ENCODE results near the gene PFKP. TPM values are rescaled to one million over a fixed set of nuclear protein-coding genes. Genes with fewer than 3 reads are reported as not detected.

The PFKP gene
- total RNA-seq, 4 donors from 2014 or later = 53.9 to 93.9 (median 66.2) TPM

DNA sequence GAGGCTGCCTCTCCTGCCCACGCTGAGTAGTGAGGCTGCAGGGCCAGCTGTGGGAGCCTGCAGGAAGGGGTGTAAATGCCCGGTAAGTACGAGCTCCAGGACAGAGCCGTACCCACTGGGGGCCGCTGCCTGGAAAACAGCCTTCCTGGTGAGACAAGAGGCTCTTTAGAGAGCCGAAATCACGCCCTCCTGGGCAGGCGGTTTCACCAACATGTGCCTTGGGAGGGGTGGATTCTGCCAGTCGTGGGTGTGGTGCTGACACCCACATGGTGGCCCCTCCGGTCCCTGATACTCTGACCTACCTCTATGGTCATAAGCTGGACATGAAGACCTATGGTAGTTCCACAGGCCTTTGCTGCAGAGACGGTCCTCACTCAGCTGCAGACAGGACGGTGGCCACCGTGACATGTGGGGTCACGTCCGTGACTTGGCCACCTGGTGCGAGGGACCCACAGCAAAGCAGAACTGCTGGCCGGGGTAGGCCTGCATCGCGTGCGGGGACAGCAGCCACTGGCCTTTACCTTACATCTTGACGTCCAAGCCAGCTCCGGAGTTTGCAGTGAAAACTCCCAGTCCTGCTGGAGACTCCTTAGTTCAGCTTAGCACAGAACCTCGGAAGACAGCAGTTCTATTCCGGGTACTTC lies 58.3 kb downstream of the PFKP start:
- H3K4me1 ChIP-seq = peaks cover 0 to 7% (median 0%) of the 10 kb centered on the region in 4 donors
- H3K27ac ChIP-seq = no peak overlapping the region
- 95% methylated on average over 24 of the region's 24 CpGs; no CpG with 5 or more reads in 1 of the 2 donors for WGBS, 2 donors (ENCODE audit: low coverage in 1 of 2)
- TF ChIP-seq POLR2A (IDR thresholded peaks at IDR 0.05) (no peak), POLR2AphosphoS5 (IDR thresholded peaks at IDR 0.05) (no peak), EP300 (IDR thresholded peaks at IDR 0.05; ENCODE audit: low read depth) (no peak)
- TF ChIP-seq, protein P1, sequence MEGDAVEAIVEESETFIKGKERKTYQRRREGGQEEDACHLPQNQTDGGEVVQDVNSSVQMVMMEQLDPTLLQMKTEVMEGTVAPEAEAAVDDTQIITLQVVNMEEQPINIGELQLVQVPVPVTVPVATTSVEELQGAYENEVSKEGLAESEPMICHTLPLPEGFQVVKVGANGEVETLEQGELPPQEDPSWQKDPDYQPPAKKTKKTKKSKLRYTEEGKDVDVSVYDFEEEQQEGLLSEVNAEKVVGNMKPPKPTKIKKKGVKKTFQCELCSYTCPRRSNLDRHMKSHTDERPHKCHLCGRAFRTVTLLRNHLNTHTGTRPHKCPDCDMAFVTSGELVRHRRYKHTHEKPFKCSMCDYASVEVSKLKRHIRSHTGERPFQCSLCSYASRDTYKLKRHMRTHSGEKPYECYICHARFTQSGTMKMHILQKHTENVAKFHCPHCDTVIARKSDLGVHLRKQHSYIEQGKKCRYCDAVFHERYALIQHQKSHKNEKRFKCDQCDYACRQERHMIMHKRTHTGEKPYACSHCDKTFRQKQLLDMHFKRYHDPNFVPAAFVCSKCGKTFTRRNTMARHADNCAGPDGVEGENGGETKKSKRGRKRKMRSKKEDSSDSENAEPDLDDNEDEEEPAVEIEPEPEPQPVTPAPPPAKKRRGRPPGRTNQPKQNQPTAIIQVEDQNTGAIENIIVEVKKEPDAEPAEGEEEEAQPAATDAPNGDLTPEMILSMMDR (IDR thresholded peaks at IDR 0.05) = no peak
- peaks cover 0 to 7% (median 0%) of the 10 kb centered on the region in 4 donors for H3K36me3 ChIP-seq
- intact Hi-C loops (cut with DNase I; ENCODE audit: low total_unique reads) = no loop called here
- H3K9me3 ChIP-seq = no peaks in the 10 kb centered on the region
- H3K4me3 ChIP-seq = no peak overlapping the region
- H3K27me3 ChIP-seq = no peaks in the 10 kb centered on the region
- in situ Hi-C loops (cut with MboI; ENCODE audit: low pct_ligation_motif_present in 1 of 4, low pct_unique_long_range_greater_than_20kb in 1 of 4, low sequenced_read_pairs in 3 of 4) = no loop called here
- no peak for DNase-seq

DNA sequence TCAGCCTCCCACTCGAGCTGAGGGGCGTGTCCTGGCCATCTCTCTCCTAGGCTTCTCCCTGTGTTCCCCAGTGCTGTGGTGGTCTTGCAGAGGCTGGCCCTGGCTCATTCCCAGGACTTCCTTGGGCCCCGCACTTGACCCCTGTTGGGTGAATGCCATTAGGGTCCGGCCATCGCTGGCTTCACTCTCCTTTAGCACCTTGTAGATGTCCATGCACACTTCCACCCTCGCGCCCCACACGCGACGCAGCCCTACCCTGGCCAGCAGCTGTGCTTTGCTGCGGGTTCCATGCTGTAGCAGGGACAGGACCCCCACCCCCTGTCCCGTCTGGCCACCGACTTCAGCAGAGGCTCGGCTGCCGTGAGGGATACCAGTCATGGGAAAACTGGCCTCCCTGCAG lies 58.9 kb downstream of the PFKP start:
- WGBS, 2 donors (ENCODE audit: low coverage in 1 of 2) = 89% methylated on average over 14 of the region's 15 CpGs; no CpG with 5 or more reads in 1 of the 2 donors
- no peaks in the 10 kb centered on the region for H3K27me3 ChIP-seq
- H3K27ac ChIP-seq = peak overlapping the region in 1 of 4 donors; percentile 47
- H3K36me3 ChIP-seq = peaks cover 0 to 7% (median 0%) of the 10 kb centered on the region in 4 donors
- in situ Hi-C loops (cut with MboI; ENCODE audit: low pct_ligation_motif_present in 1 of 4, low pct_unique_long_range_greater_than_20kb in 1 of 4, low sequenced_read_pairs in 3 of 4) (no loop called here), intact Hi-C loops (cut with DNase I; ENCODE audit: low total_unique reads) (no loop called here)
- H3K4me1 ChIP-seq = peaks cover 0 to 7% (median 0%) of the 10 kb centered on the region in 4 donors
- no peak for TF ChIP-seq EP300 (IDR thresholded peaks at IDR 0.05; ENCODE audit: low read depth)
- no peak for TF ChIP-seq POLR2AphosphoS5 (IDR thresholded peaks at IDR 0.05)
- no peak for TF ChIP-seq POLR2A (IDR thresholded peaks at IDR 0.05)
- TF ChIP-seq, protein P1 (IDR thresholded peaks at IDR 0.05) = no peak
- DNase-seq = no peak
- no peaks in the 10 kb centered on the region for H3K9me3 ChIP-seq
- no peak overlapping the region for H3K4me3 ChIP-seq

DNA sequence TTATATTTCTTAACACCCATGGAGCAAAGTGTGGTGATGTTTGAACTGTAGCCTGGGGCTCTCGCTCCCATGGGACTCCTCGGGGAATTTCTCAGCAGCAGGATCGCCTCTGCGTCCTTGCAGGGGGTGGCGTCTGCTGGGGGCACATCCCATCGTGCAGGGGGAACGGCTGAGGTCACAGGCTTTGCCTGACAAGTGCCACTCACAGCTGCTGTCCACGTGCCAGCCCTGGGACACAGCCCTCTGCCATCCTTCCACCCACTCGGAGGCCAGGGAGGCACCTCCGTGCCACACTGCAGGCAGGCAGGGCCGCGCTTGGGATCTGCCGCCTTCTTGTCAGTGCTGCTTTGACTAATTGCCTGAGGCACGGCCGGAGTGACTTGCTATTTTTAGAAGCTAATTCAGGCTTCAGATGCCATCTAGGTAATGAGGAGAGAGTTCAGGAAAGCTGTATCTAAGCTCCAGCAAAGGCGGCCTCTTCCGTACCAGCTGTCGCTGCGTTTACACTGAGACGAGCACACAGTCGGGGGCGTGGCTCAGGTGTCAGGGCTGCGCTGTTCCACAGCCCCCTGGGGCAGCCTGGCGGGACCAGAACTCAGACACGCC lies 59.5 kb downstream of the PFKP start:
- Histone ChIP-seq H3K4me3 (no peak overlapping the region), H3K36me3 (peaks cover 0 to 7% (median 0%) of the 10 kb centered on the region in 4 donors)
- TF ChIP-seq POLR2AphosphoS5 (IDR thresholded peaks at IDR 0.05) = peak in 1 of 3 donors; percentile 53
- no peak for TF ChIP-seq POLR2A (IDR thresholded peaks at IDR 0.05)

DNA sequence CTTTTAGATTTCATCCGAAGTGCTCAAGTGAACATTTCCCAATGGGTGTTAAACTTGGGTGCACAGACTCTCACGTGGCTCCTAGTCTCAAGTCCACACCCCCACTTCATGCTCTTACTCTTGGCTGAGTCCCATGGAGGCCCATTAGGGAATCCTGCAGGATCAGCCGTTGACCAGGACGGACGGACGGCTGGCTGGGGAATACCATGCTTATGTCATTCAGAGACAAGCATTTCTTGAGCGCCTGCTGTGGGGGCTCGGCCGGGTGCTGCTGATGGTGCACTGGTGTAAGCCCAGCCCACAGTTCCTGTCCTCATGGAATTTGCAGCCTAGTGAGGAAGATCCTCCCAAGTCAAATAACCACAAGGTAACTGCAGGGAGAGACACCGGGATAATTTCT lies 60.6 kb downstream of the PFKP start:
- H3K4me1 ChIP-seq = peaks cover 0 to 7% (median 0%) of the 10 kb centered on the region in 4 donors
- no peak overlapping the region for H3K27ac ChIP-seq
- H3K27me3 ChIP-seq = no peaks in the 10 kb centered on the region
- intact Hi-C loops (cut with DNase I; ENCODE audit: low total_unique reads) (no loop called here), in situ Hi-C loops (cut with MboI; ENCODE audit: low pct_ligation_motif_present in 1 of 4, low pct_unique_long_range_greater_than_20kb in 1 of 4, low sequenced_read_pairs in 3 of 4) (no loop called here)
- peaks cover 0 to 7% (median 3%) of the 10 kb centered on the region in 4 donors for H3K36me3 ChIP-seq
- TF ChIP-seq, protein P1 (IDR thresholded peaks at IDR 0.05) = no peak
- TF ChIP-seq POLR2A (IDR thresholded peaks at IDR 0.05) (no peak), POLR2AphosphoS5 (IDR thresholded peaks at IDR 0.05) (no peak), EP300 (IDR thresholded peaks at IDR 0.05; ENCODE audit: low read depth) (no peak)
- 86% methylated on average over 10 of the region's 10 CpGs; no CpG with 5 or more reads in 1 of the 2 donors for WGBS, 2 donors (ENCODE audit: low coverage in 1 of 2)
- DNase-seq = no peak
- no peaks in the 10 kb centered on the region for H3K9me3 ChIP-seq
- no peak overlapping the region for H3K4me3 ChIP-seq

More for the DNA sequence above, 59.5 kb downstream of the PFKP start:
- peak; percentile 60 for DNase-seq
- no peaks in the 10 kb centered on the region for H3K27me3 ChIP-seq
- in situ Hi-C loops (cut with MboI; ENCODE audit: low pct_ligation_motif_present in 1 of 4, low pct_unique_long_range_greater_than_20kb in 1 of 4, low sequenced_read_pairs in 3 of 4) (no loop called here), intact Hi-C loops (cut with DNase I; ENCODE audit: low total_unique reads) (no loop called here)
- H3K4me1 ChIP-seq = peaks cover 0 to 7% (median 0%) of the 10 kb centered on the region in 4 donors
- H3K27ac ChIP-seq = peak overlapping the region in 2 of 4 donors; percentile 5 to 47
- H3K9me3 ChIP-seq = no peaks in the 10 kb centered on the region
- WGBS, 2 donors (ENCODE audit: low coverage in 1 of 2) = 42 to 93% methylated on average over 3 to 25 of the region's 25 CpGs
